Transverse colon (tissue), 4 donors: Measurements from ENCODE around the gene TSPAN17. TPM values are rescaled to one million over a fixed set of nuclear protein-coding genes. Genes with fewer than 3 reads are reported as not detected.

Experiments
- DNase-seq: peaks from one replicate; pipeline ENCODE4 v3.0.0-alpha.2; 2019
- H3K27ac ChIP-seq, 4 donors: fragments of 200-600 bp; sonication (generic); 2 replicates each; pipeline ENCODE4 v1.5.1; 2016 to 2018; ENCODE audit warnings: inconsistent platforms in 4 of 4
- H3K27me3 ChIP-seq: fragments of 200-600 bp; sonication (generic); 2 replicates; pipeline ENCODE4 v1.5.1; 2017; ENCODE audit warnings: inconsistent platforms
- H3K36me3 ChIP-seq, 4 donors: fragments of 200-600 bp; sonication (generic); 2 replicates each; pipeline ENCODE4 v1.5.1; 2017 to 2019; ENCODE audit warnings: inconsistent platforms in 4 of 4
- H3K4me1 ChIP-seq, 4 donors: fragments of 200-600 bp; sonication (generic); 2 replicates each; pipeline ENCODE4 v1.5.1; 2017 to 2020; ENCODE audit warnings: inconsistent platforms in 4 of 4
- H3K4me3 ChIP-seq, 4 donors: fragments of 200-600 bp; sonication (generic); 1 replicate in 1 of 4; 2 replicates in 3 of 4; pipeline versions ENCODE4 v1.5.1 to v1.6.1; 2017 to 2019; ENCODE audit warnings: inconsistent platforms in 4 of 4
- H3K9me3 ChIP-seq, 2 donors: fragments of 200-600 bp; sonication (generic); 2 replicates each; pipeline ENCODE4 v1.5.1; 2017 to 2019; ENCODE audit warnings: inconsistent platforms in 2 of 2
- CTCF ChIP-seq, 5 experiments: fragments of 200-600 bp in 3 of 5; fragments of 450-650 bp in 2 of 5; sonication (generic) in 3 of 5; IDR thresholded peaks; 1 replicate in 2 of 5; 2 replicates in 3 of 5; pipeline ENCODE4 v1.5.1; 2016 to 2017; ENCODE audit warnings: antibody characterized with exemption in 5 of 5, inconsistent platforms in 3 of 5, mild to moderate bottlenecking in 2 of 5, moderate library complexity in 1 of 5
- EP300 ChIP-seq: sonication (generic); formaldehyde crosslinking; IDR thresholded peaks from one replicate; pipeline ENCODE4 v1.6.1; 2017; ENCODE audit warnings: antibody characterized with exemption, low read depth
- POLR2A ChIP-seq: fragments of 450-650 bp; IDR thresholded peaks from one replicate; pipeline ENCODE4 v1.6.1; 2016; ENCODE audit warnings: antibody characterized with exemption, mild to moderate bottlenecking, moderate library complexity
- POLR2AphosphoS5 ChIP-seq, 3 donors: sonication (generic); formaldehyde crosslinking; IDR thresholded peaks; one replicate each; pipeline ENCODE4 v1.6.1; 2016; ENCODE audit warnings: antibody characterized with exemption in 3 of 3
- WGBS, 2 donors: methylation state at CpG; one replicate each; pipeline ENCODE4 v1.1.5; 2018; ENCODE audit warnings: low coverage in 1 of 2; 5-methylcytosine and 5-hydroxymethylcytosine counted together
- in situ Hi-C, 4 donors: fragments of 200-750 bp; cut with MboI; loops; one replicate each; pipeline versions ENCODE4 v1.15.0 to v1.15.1; 2017; ENCODE audit warnings: low sequenced_read_pairs in 3 of 4, low pct_ligation_motif_present in 1 of 4, low pct_unique_long_range_greater_than_20kb in 1 of 4
- intact Hi-C: fragments of 100-400 bp; cut with DNase I; formaldehyde crosslinking; loops from one replicate; pipeline ENCODE4 v1.15.1; 2023; ENCODE audit warnings: low total_unique reads
- total RNA-seq, 4 donors: library from RNA; depleted of rRNA; stranded (reverse); fragments of >200 nt; gene quantifications; one replicate each; pipeline ENCODE4 v1.1.0, GENCODE V29; 2016

Gene TSPAN17
- total RNA-seq, 4 donors from 2014 or later, result 27.2 to 227 (median 36.1) TPM

GRCh38 chr5:176644294-176644693 is 3.0 kb upstream of the TSPAN17 start:
- no peaks in the 10 kb centered on the region for H3K36me3 ChIP-seq
- no peaks in the 10 kb centered on the region for H3K27me3 ChIP-seq
- WGBS, 2 donors, result 79% methylated on average over 7 of the region's 9 CpGs; no CpG with 5 or more reads in 1 of the 2 donors
- DNase-seq, result no peak
- TF ChIP-seq CTCF (IDR thresholded peaks at IDR 0.05) (no peak), EP300 (no peak), POLR2AphosphoS5 (IDR thresholded peaks at IDR 0.05) (no peak), POLR2A (no peak)
- intact Hi-C loops (no loop called here), in situ Hi-C loops (no loop called here)
- H3K27ac ChIP-seq, result no peak overlapping the region
- H3K4me1 ChIP-seq, result peaks cover 9 to 20% (median 17%) of the 10 kb centered on the region in 4 donors
- no peak overlapping the region for H3K4me3 ChIP-seq
- no peaks in the 10 kb centered on the region for H3K9me3 ChIP-seq

- no peak for DNase-seq
- Histone ChIP-seq H3K4me1 (peaks cover 9 to 20% (median 17%) of the 10 kb centered on the region in 4 donors), H3K36me3 (no peaks in the 10 kb centered on the region), H3K27me3 (no peaks in the 10 kb centered on the region), H3K9me3 (no peaks in the 10 kb centered on the region), H3K27ac (no peak overlapping the region), H3K4me3 (no peak overlapping the region)
- in situ Hi-C loops, result no loop called here
- intact Hi-C loops, result no loop called here
- TF ChIP-seq CTCF (IDR thresholded peaks at IDR 0.05) (no peak), POLR2AphosphoS5 (IDR thresholded peaks at IDR 0.05) (no peak), EP300 (no peak), POLR2A (no peak)
- 93% methylated on average over 22 of the region's 22 CpGs; no CpG with 5 or more reads in 1 of the 2 donors for WGBS, 2 donors
Measured at GRCh38 chr5:176644878-176645670, 2.2 kb upstream of the TSPAN17 start.

GRCh38 chr5:176646049-176646706 is 1.1 kb upstream of the TSPAN17 start:
- peak overlapping the region; percentile 54 to 89 (median 80) for H3K27ac ChIP-seq
- peak overlapping the region in 2 of 4 donors; percentile 59 to 83 for H3K4me3 ChIP-seq
- in situ Hi-C loops, result no loop called here
- WGBS, 2 donors, result 94% methylated on average over 7 of the region's 7 CpGs; no CpG with 5 or more reads in 1 of the 2 donors
- peaks cover 9 to 20% (median 17%) of the 10 kb centered on the region in 4 donors for H3K4me1 ChIP-seq
- intact Hi-C loops, result no loop called here
- TF ChIP-seq EP300, result no peak
- TF ChIP-seq POLR2AphosphoS5 (IDR thresholded peaks at IDR 0.05), result no peak
- no peak for TF ChIP-seq POLR2A
- no peak for TF ChIP-seq CTCF (IDR thresholded peaks at IDR 0.05)
- H3K36me3 ChIP-seq, result no peaks in the 10 kb centered on the region
- DNase-seq, result no peak
- no peaks in the 10 kb centered on the region for H3K9me3 ChIP-seq
- no peaks in the 10 kb centered on the region for H3K27me3 ChIP-seq

- intact Hi-C loops, result no loop called here
- H3K27ac ChIP-seq, result peak overlapping the region; percentile 54 to 89 (median 80)
- DNase-seq, result no peak
- in situ Hi-C loops, result no loop called here
- H3K27me3 ChIP-seq, result no peaks in the 10 kb centered on the region
- H3K4me3 ChIP-seq, result peak overlapping the region; percentile 18 to 83 (median 40)
- H3K36me3 ChIP-seq, result no peaks in the 10 kb centered on the region
- peaks cover 9 to 20% (median 17%) of the 10 kb centered on the region in 4 donors for H3K4me1 ChIP-seq
- WGBS, 2 donors, result 14% methylated on average over 11 of the region's 11 CpGs; no CpG with 5 or more reads in 1 of the 2 donors
- TF ChIP-seq POLR2AphosphoS5 (IDR thresholded peaks at IDR 0.05) (no peak), POLR2A (no peak)
- no peaks in the 10 kb centered on the region for H3K9me3 ChIP-seq
Measured at GRCh38 chr5:176646707-176647029, 616 bp upstream of the TSPAN17 start.
